Measurements from ENCODE around the gene CD36.

Gene CD36

DNA sequence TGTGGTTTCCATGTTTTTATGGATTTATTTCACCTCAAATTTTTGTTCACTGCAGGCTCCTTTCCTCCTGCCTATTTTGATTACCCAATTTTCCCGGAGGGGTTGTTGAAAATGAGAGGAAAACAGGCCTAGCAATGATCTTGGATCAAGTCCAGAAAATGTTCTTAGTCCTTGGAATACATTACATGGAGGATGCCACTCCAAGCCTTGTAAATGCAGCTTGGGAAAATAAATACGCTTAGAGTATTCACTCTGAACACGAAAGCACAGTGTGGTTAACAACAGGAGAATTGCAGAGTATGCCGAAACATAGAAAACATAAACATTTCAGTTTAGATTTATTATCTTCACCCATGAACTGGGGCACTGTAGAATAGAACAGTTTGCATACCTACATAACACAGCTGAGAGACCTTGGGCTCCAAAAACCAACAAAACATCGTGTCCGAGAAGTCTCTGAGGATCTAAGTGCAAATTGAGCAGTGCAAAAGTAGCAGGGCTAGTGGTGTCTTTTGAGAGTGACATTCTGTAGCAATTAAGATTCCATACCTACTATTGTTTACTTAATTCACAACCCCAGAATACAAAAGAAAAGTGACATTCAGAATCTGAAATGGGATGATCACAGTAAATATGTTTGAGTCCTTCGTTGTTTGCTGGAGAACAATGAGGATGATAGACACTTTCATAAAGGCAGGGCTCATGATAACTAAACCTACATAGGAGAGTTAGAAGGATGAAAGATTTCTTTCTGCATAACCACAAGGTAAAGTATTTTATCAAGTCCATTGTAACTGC, 7.6 kb upstream of the CD36 start:
- no peak for DNase-seq

DNA sequence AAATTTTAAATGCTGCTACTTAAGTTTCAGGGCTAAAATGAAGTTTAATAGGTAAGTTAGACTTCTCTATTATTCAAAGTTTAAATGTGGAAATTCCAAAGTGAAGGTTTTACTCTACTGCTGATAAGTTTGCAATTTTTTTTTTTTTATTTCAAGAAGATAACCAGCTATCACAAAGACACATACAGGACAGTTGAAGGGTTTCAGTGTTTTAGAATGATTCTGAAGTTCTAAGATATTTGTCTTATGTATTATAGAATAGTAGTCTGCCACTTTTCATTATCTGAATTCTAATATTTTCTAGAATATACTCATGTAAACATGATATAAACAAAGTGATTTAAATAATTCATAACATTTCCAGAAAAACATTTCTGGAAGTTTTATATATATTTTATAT, 7.0 kb upstream of the CD36 start:
- DNase-seq, result no peak

DNA sequence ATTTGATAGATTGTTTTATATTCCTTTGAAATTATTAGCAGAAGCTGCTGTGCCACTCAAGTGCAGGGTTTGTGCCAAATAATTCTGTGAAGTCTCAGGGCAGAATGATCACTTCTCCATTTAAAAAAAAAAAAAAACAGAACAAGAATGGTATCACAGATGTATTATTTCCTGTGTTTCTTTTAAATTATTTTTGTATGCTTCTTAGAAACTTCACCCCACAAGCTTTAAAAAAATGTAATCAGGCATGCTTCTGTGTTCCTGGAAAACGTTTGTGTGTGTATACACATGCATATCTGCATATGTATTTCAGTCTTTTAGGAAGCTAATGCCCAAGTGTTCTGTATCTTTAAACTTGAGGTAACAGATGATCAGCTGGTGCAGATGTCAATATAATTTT, 6.3 kb upstream of the CD36 start:
- no peak for DNase-seq

DNA sequence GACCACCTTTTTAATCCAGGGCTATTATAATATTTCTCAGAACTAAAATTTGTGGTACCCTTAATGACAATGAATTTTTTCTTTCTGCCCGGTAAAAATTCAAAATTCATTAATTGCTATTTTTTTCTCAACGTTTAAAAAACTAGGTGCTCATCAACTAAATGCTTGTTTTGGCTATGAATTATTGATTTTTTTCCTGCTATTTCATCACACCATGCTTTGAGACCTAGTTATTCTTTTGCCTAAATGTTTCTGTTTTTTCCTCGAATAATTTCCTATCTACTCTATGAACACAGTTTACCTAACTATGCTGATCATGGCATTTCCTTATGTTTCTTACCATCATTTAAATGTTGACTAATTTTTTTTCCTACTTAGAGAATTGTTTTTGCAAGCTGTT, 5.6 kb upstream of the CD36 start:
- no peak for DNase-seq

DNA sequence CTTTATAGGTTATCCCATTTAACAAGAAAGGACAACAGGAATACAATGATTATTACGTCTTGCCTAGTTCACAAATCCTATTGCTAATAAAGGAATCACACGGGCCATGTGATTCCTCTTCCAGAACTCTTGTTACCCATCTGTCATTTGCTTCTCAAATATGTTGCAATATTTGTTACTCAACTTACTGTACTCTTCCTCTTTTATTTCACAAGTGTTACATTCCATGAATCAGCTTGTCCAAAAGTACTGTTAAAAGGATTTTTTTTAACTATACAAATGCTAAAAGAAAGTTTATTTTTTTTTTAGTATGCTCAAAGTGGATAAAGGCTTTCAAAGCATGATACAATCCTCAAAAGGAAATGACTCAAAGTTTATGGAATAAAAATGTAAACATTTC, 3.9 kb upstream of the CD36 start:
- DNase-seq, result no peak

DNA sequence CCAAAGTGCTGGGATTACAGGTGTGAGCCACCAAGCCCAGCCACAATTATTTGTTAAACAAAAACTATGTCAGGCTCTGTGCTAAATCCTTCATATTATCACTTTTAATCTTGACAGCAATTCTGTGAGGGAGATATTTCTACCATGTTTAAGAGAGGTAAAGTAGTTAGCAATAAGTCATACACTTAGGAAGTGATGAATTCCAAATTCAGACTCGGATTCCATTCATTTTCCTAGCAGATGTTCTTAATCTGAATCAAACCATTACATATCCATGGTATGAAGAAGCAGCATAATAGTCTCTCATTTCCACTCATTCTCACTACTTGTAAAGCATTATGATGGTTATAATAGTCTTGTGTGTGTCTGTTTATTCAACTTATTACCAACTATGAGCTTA, 2.9 kb upstream of the CD36 start:
- DNase-seq, result no peak

DNA sequence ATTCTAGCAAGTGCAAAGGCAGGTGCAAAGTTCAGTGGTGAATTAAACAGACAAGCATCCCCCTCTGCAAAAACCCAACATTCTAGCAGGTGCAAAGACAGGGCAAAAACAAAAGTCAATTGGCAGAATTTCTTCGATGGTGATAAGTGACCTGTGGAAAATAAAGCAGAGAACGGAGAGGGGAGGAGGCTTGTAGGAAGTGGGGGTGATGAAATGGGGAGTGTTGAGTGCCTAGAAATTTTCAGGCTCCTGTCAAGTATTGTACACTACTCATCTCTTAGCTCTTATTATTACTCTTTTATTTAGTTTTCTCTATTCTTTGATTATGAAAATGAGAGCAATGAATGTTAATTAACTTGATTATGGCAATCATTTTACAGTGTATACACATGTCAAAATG, 2.4 kb upstream of the CD36 start:
- no peak for DNase-seq

DNA sequence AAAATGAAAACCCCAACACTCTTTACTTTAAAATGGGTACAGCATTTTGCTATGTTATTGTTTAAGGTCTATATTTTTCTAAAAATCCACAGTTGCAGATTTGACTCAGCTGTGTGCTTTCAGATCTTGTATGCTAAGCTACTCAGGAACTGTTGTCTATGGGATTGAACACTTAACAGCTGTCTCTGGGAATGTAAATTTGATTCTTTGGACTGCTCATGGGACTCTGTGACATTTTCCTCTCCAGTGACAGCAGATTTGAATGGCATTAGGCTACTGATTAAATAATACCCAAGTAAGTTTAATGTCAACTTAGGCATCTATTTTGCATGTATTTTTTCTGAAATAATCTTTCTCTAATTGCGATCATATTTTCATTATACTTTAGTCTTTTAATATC, 1.7 kb upstream of the CD36 start:
- DNase-seq, result no peak

DNA sequence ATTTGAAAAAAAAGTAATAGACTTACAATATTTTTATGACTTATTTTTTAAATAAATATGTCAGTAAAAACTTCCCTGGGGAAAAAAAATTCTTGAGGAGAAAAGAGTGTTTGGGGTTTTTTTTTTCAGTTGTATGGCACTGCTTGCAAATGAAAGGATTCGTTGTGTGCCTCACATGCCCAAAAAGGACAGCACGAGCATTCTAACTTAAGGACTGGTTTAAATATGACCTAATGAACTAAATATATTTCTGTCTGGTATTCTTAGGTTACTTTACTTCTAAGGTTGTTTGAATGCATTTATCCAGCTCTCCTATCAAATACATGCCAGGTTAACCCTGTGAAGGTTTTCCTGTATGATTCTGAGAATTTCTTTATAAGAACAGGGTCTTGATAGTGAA, 988 bp upstream of the CD36 start:
- no peak for DNase-seq

DNA sequence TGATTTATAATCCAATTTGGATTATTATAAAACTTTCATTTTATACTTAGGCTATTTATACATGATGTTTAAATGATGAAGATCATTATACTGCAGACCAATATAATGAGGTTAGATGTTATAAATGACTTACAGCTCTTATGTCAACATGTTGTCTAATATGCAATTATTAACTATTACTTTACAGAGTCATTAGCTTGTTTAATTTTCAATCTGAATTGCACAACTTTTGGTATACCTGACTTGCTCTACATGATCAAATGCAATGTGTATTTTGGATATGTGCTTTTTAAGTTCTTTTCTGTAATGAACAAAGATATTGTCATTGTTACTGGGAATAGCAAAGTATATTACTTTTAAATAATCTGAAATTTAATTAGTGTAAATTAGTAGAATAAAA, 569 bp downstream of the CD36 start:
- DNase-seq, result no peak

DNA sequence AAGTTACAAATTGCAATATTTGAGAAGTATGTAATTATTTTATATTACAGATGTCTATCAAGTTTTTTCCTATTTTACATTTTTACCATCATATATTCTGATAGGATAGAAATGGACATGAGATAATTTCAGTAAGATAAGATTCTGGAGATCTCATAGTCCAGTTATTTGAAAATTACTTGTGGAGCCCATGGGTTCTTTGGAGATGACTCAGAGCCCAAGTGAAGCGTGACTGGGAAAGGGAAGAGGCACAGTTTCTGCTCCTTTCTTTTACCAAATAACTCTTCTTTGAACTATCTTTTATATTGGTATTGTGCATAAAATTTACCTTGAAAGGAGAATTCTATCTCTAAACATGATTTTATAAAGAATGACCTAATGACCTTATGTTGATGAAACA, 2.4 kb downstream of the CD36 start:
- DNase-seq, result no peak

DNA sequence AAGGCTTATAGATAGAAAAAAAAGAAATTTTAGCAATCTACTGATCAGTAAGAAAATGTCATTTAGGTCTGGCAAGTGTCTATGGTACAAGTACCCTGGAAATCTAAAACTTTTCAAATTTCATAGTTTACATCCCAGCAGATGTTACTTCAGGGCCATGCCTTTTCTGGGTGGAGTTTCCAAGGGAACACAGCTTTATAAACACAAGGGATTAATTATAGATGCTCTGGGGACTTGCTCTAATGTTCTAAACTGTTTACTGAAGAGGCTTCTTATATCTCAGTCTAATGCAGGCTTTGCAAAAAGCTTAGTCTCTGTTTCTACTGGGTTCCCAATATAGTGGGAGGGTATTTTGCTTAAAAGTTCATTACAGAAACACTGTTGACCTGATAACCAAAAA, 3.1 kb downstream of the CD36 start:
- DNase-seq, result no peak

DNA sequence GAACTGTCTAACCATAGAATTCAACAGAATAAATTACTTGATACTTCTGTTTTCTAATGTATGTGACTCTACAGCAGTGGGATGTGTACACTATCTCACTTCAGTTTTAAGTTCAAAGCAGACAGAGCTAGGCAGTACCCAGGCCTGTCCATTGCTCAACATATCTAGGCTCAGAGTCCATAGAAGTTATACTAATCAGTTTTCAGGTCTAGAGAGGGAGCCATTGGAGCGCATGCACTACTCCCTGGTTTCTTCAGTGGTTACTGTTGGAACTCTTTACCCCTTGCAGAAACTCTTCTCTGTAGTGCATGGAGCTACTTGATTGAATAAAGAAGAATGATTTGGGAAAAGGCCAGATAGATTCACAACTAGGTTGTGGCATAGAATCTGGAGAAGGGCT, 4.4 kb downstream of the CD36 start:
- DNase-seq, result no peak

DNA sequence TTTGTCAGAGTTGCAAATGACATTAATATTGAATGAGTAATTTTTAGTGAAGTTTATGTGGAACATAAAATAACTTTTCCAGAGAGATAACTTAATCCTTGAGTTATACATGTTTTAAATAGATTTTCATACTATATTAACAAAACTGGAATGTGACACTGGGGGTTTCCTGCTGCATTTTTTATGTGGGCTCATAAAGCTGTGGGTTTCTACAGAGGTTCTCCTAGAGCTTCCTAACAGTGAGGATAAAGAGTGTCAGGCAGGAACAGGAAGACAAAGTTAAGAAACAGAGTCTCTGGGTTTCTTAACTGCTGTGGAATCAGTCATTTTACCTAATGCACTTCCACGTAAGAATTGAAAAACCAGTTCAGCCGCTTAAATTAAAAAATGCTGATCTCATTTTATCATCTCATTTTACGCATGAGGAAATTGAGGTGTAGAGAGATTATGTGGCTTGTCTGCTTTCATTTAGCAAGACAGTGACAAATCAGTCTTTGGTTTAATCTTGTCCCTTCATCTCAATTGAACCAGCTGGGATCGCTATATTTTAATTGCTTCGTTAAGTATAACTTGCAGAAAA, 5.0 kb downstream of the CD36 start:
- DNase-seq, result no peak

DNA sequence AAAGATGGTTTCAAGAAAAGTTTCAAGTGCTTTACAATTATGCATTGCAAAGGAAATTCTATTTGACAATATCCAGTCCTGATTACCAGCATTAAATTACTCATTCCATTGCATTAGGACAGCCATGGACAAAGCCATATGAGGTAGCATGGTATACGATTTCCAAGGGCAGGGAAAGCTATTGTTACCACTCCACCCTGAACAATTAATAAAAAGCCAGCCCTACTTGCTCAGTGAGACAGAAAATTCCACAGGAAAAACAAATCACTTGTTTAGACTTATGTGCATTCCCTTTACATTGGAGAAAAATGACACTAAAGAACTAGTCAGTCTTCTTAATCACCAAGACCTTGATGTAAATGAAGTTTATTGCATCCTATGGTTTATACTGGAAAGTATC, 5.6 kb downstream of the CD36 start:
- no peak for DNase-seq

DNA sequence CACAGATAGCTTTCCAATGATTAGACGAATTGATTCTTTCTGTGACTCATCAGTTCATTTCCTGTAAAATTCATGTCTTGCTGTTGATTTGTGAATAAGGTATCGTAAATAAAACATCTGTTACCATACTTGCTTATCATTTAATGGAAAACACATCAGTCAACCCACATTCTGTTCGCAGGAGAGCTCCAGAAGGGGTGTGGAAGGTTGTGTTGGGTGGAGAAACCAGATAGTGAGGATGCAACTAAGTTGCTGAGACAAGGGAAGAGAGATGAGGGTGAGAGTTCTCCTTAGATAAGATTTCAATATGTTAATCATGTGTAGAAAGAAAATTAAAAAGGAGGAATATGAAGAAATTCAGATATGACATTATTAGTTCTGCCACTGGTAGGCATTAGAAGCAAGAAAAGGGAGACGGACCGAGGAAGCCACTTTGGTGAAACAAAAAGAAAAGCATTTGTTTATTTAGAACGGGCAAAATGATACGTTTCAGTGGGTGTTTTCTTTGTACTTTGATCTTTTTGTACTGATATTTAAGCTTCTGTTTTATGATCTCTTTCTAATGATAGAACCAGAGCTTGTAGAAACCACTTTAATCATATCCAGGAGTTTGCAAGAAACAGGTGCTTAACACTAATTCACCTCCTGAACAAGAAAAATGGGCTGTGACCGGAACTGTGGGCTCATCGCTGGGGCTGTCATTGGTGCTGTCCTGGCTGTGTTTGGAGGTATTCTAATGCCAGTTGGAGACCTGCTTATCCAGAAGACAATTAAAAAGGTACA, 7.8 kb downstream of the CD36 start:
- no peak for DNase-seq

DNA sequence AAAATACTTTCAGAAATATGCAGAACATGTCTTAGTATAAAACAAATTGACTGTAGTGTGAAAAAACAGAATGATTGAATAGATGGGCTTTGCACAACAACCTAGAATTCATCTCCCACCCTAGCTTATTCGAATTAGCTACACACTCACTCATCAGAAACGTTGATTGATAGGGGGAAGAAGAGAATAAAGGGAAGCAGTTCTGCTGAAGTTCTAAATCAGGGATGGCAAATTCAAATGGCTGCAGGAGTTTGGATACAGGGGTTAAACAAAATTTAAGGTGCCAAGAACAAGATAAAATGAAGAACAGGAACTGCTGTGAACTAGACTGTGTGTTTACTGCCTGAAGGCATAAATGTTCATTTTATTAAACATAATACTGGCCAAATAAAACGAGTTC, 9.0 kb downstream of the CD36 start:
- no peak for DNase-seq

DNA sequence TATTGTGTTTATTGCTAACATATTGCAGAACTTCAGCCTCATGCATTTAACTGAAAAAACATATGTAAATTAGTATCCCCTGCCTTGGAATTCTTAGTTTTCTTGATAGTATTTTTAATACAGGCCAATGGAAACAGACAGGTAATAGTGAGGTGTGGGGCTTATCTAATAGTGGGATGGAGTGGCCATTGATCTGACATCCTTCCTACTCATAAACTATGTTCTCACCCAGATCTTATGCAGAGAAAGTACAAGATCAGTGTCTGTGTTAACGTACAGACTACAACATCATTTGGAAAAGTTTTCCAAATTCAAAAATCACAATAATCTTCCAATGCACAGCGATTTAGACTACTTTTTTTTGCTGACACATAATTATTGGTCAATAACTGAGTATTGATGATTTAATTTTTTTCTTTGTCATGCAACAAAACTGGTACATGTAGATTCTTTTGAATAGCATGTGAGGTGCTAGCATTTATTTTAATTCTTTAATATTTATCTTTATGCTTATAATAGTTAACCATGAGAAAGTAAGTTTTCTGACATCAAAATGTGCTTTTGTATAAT, 9.7 kb downstream of the CD36 start:
- DNase-seq, result no peak

DNA sequence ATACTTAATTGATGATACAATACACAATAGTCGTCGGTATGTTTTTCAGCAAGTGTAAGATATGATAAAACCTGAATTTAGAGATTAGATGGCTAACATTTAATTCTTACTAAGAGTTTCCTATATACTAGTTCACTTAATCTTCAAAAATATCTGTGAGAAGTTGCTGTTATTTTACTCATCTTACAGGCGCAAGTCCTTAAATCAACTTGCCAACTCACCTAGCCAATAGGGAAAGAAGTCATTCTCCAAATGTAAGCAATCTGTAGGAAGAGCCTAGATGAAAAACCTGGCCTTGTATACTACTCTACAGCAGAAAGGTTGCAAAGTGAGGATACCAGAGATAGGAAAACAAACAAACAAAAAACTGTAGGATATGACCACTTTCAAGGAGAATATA, 10.6 kb downstream of the CD36 start:
- no peak for DNase-seq

DNA sequence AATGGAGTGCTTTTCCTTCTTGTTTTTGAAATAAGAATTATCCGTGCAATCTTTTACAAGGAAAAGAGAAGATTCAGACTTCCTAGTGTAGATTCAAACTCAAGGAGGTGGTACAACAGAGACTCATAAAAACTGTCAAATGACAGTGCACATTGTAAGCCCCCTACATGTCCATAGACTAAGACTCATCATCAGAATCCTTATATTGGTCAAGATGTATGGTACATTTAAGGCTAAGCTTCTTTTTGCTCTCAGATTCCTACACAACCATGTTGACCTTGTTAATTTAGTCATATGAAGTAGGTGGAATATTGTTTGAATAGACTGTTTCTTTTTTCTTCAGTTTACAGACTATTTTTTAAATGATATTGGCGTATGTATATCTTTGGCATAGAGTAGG, 11.6 kb downstream of the CD36 start:
- no peak for DNase-seq

DNA sequence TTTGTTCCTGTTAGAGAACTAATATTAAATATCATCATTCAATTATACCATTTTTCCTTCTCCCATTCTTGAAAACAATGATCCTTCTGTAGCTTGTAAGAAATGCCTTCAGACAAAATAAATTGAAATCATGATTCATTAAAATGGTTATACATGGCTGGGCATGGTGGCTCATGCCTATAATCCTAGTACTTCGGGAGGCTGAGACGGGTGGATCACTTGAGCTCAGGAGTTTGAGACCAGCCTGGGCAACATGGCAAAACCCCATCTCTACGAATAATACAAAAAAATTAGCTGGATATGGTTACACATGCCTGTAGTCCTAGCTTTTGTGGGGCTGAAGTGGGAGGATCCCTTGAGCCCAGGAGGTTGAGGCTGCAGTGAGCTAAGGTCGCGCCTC, 13.0 kb downstream of the CD36 start:
- no peak for DNase-seq

DNA sequence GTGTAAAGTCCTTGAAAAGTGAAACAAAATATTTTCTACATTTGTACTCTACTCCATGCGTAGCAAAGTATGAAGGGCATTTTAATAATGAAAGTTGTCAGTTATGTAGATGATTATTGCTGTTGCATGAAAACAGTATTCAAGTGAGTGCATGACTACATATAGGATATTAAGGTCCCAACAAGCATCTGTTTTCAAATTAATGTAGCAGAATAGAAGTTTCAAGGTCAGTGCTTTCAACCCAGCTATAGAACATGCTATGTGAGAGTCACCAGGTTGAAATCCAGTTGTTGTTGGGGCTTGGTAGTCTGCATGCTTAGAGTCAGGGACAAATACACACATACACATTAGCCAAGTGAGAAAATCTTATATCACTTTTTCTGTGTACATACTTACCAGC, 14.8 kb downstream of the CD36 start:
- DNase-seq, result no peak

DNA sequence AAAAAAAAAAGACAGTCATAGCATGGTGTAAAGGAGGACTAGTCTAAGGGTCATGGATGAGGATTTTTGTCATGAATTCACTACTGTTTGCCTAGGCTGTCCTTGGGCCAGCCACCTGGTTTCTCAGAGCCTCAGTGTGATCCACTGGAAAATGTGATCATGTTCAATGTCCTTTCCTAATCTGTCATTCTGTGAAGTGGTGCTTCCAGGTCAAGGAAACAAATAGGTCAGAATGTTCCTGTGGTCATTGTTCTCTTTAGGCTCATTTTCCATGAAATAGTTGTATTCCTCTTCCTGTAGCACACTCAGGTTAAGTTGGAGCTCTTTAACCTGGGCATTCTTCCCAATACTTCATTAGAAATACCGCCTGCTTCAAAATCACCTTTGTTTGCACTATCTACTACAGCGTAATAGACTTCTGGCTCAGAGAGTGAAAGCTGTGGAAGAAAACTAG, 16.5 kb downstream of the CD36 start:
- DNase-seq, result no peak

DNA sequence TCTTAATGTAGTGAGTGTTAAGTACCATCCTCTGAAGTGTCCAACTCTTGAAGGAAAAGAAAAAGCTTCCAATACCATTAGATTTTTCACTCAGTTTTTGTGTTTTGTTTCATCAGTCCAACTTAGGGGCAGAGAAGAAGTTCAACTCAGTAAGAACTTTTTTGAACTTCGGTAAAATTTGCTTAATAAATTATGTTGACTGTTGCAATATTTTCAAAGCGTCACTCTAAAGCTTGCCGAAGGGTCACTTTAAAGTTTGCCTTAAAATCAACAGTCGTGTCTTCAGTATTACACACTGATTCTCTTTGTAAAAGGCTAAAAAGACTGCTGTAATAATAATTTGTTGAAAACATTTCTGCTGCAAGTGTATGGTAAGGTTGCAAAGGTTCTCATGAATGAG, 17.6 kb downstream of the CD36 start:
- DNase-seq, result no peak
